ENCODE measurements around the gene GDPD5.

GDPD5 gene, protein sequence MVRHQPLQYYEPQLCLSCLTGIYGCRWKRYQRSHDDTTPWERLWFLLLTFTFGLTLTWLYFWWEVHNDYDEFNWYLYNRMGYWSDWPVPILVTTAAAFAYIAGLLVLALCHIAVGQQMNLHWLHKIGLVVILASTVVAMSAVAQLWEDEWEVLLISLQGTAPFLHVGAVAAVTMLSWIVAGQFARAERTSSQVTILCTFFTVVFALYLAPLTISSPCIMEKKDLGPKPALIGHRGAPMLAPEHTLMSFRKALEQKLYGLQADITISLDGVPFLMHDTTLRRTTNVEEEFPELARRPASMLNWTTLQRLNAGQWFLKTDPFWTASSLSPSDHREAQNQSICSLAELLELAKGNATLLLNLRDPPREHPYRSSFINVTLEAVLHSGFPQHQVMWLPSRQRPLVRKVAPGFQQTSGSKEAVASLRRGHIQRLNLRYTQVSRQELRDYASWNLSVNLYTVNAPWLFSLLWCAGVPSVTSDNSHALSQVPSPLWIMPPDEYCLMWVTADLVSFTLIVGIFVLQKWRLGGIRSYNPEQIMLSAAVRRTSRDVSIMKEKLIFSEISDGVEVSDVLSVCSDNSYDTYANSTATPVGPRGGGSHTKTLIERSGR

GRCh38 chr11:75525433-75526191, at the start of gene GDPD5:
Gene GDPD5, minus strand, starts transcription at chr11:75525941. Its CDS starts 48,206 bp downstream, at chr11:75477735.
- TF ChIP-seq GATA3 (IDR thresholded peaks at IDR 0.05; ENCODE audit: low read depth, low read length) (no peak), GATA2 (IDR thresholded peaks at IDR 0.05; ENCODE audit: low read depth, low read length) (no peak)

- no peak for TF ChIP-seq GATA3 (IDR thresholded peaks at IDR 0.05; ENCODE audit: low read depth, low read length)
- TF ChIP-seq GATA2 (IDR thresholded peaks at IDR 0.05; ENCODE audit: low read depth, low read length) = no peak
Measured at GRCh38 chr11:75574698-75575602, 49.2 kb upstream of the GDPD5 start.

GRCh38 chr11:75572744-75573143, 47.0 kb upstream of the GDPD5 start:
- no peak for TF ChIP-seq GATA3 (IDR thresholded peaks at IDR 0.05; ENCODE audit: low read depth, low read length)
- TF ChIP-seq GATA2 (IDR thresholded peaks at IDR 0.05; ENCODE audit: low read depth, low read length) = no peak

DNA sequence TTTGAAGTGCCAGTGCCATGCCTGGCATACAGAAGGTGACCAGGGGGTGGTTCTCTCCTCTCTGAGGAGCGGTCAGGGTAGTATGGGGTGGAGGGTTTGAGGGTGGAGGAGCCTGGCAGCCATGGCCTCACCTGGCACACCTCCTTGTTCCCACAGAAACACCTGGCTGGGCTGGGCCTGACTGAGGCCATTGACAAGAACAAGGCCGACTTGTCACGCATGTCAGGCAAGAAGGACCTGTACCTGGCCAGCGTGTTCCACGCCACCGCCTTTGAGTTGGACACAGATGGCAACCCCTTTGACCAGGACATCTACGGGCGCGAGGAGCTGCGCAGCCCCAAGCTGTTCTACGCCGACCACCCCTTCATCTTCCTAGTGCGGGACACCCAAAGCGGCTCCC, 45.9 kb upstream of the GDPD5 start:
- TF ChIP-seq GATA2 (IDR thresholded peaks at IDR 0.05; ENCODE audit: low read depth, low read length) (no peak), GATA3 (IDR thresholded peaks at IDR 0.05; ENCODE audit: low read depth, low read length) (no peak)

DNA sequence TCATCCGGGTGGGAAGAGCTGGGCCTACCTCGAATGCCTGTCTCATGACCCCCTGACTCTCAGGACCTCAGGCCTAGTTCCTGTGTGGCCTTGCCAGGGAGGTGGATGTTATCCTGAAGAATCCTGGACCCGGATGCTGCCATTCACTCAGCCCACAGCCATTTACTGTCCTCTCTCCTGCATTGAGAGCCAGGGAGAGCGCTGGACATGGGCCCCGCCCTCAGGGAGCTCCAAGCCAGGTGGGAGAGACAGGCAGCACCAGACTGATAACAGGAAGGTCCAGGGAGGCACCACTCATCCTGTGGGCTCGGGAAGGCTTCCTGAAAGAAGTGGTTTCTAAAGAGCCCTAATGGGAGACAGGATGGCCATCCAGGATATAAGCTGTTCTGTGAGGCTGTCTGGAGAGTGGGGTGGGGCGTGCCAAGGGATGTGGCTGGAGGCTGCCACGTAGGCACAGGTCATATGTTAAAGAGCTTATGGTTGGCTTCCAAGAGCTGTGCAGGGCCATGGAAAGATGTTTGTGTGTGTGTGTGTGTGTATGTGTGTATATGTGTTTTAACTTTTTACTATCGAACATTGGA, 44.9 kb upstream of the GDPD5 start:
- TF ChIP-seq GATA2 (IDR thresholded peaks at IDR 0.05; ENCODE audit: low read depth, low read length) (no peak), GATA3 (IDR thresholded peaks at IDR 0.05; ENCODE audit: low read depth, low read length) (no peak)

DNA sequence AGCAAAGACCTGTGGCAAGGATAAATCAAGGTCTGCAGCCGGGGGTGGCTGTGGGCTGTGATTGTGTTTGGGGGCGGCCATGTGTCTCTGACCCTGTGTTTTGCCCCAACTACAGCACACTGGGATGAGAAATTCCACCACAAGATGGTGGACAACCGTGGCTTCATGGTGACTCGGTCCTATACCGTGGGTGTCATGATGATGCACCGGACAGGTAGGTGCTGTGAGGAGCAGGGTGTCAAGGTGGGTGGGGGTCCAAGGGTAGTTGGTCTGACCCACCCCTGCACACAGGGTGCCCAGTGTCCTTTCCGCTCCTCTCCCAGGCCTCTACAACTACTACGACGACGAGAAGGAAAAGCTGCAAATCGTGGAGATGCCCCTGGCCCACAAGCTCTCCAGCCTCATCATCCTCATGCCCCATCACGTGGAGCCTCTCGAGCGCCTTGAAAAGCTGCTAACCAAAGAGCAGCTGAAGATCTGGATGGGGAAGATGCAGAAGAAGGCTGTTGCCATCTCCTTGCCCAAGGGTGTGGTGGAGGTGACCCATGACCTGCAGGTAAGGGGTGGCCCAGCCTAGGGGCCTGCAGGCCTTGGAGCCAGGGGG, 43.0 kb upstream of the GDPD5 start:
- TF ChIP-seq GATA2 (IDR thresholded peaks at IDR 0.05; ENCODE audit: low read depth, low read length) (no peak), GATA3 (IDR thresholded peaks at IDR 0.05; ENCODE audit: low read depth, low read length) (no peak)

GRCh38 chr11:75567971-75568370, 42.2 kb upstream of the GDPD5 start:
- TF ChIP-seq GATA3 (IDR thresholded peaks at IDR 0.05; ENCODE audit: low read depth, low read length) = no peak
- no peak for TF ChIP-seq GATA2 (IDR thresholded peaks at IDR 0.05; ENCODE audit: low read depth, low read length)

- TF ChIP-seq GATA3 (IDR thresholded peaks at IDR 0.05; ENCODE audit: low read depth, low read length) = no peak
- TF ChIP-seq GATA2 (IDR thresholded peaks at IDR 0.05; ENCODE audit: low read depth, low read length) = no peak
Measured at GRCh38 chr11:75566763-75567279, 41.1 kb upstream of the GDPD5 start.

- TF ChIP-seq GATA2 (IDR thresholded peaks at IDR 0.05; ENCODE audit: low read depth, low read length) (no peak), GATA3 (IDR thresholded peaks at IDR 0.05; ENCODE audit: low read depth, low read length) (no peak)
Measured at GRCh38 chr11:75565916-75566762, 40.4 kb upstream of the GDPD5 start.

GRCh38 chr11:75565221-75565814, 39.6 kb upstream of the GDPD5 start:
- no peak for TF ChIP-seq GATA2 (IDR thresholded peaks at IDR 0.05; ENCODE audit: low read depth, low read length)
- TF ChIP-seq GATA3 (IDR thresholded peaks at IDR 0.05; ENCODE audit: low read depth, low read length) = no peak

- TF ChIP-seq GATA2 (IDR thresholded peaks at IDR 0.05; ENCODE audit: low read depth, low read length) (no peak), GATA3 (IDR thresholded peaks at IDR 0.05; ENCODE audit: low read depth, low read length) (no peak)
Measured at GRCh38 chr11:75563978-75564552, 38.3 kb upstream of the GDPD5 start.

Measured in SH-SY5Y (cell line).